Upper lobe of left lung (tissue), 4 donors: Measurements from ENCODE around the gene ABLIM2.

Source experiments
- CTCF ChIP-seq, 6 experiments: fragments of 450-650 bp in 4 of 6; fragments of 200-600 bp in 2 of 6; sonication (generic) in 2 of 6; IDR thresholded peaks; one replicate each; pipeline ENCODE4 v1.5.1; 2016 to 2019; ENCODE audit warnings: antibody characterized with exemption in 6 of 6
- EP300 ChIP-seq, 4 donors: sonication (generic); formaldehyde crosslinking; IDR thresholded peaks; one replicate each; pipeline ENCODE4 v1.5.1; 2017; ENCODE audit warnings: antibody characterized with exemption in 4 of 4, control low read depth in 2 of 4
- POLR2A ChIP-seq, 4 donors: fragments of 450-650 bp; IDR thresholded peaks; one replicate each; pipeline ENCODE4 v1.5.1; 2016 to 2017; ENCODE audit warnings: antibody characterized with exemption in 4 of 4, mild to moderate bottlenecking in 2 of 4
- POLR2AphosphoS5 ChIP-seq, 2 donors: sonication (generic); formaldehyde crosslinking; IDR thresholded peaks; one replicate each; pipeline ENCODE4 v1.5.1; 2017; ENCODE audit warnings: antibody characterized with exemption in 2 of 2

- no peak for TF ChIP-seq POLR2A (IDR thresholded peaks at IDR 0.05)
- TF ChIP-seq CTCF (IDR thresholded peaks at IDR 0.05): no peak
- no peak for TF ChIP-seq EP300 (IDR thresholded peaks at IDR 0.05)
- no peak for TF ChIP-seq POLR2AphosphoS5 (IDR thresholded peaks at IDR 0.05)
These were observed 240.9 kb downstream of the ABLIM2 start for GRCh38 chr4:7917669-7918068.
